HG03108 (cell line): ENCODE data around the gene KAT6B.

ENCODE experiments used
- ATAC-seq: cut with Tn5 transposase; IDR thresholded peaks from one replicate; pipeline ENCODE4 v1.9.1; 2021; ENCODE audit warnings: moderate library complexity; ENCODE audit not compliant: unreplicated experiment

KAT6B gene

GRCh38 chr10:74977072-74977471 is 150.7 kb downstream of the KAT6B start:
- ATAC-seq: no peak

GRCh38 chr10:74977913-74978847 is 151.8 kb downstream of the KAT6B start:
- ATAC-seq: peak; percentile 89

GRCh38 chr10:74981831-74982633 is 155.6 kb downstream of the KAT6B start:
- no peak for ATAC-seq

- ATAC-seq: no peak
Observed at GRCh38 chr10:74982634-74982982, 156.2 kb downstream of the KAT6B start.

GRCh38 chr10:74983383-74983782 is 157.0 kb downstream of the KAT6B start:
- no peak for ATAC-seq

- ATAC-seq: no peak
Observed at GRCh38 chr10:74987339-74988053, 161.1 kb downstream of the KAT6B start.

- ATAC-seq: no peak
Observed at GRCh38 chr10:74988054-74988775, 161.8 kb downstream of the KAT6B start.

GRCh38 chr10:74988832-74989561 is 162.6 kb downstream of the KAT6B start:
- no peak for ATAC-seq

- no peak for ATAC-seq
Observed at GRCh38 chr10:74991435-74991834, 165.0 kb downstream of the KAT6B start.

- no peak for ATAC-seq
Observed at GRCh38 chr10:74992068-74992467, 165.7 kb downstream of the KAT6B start.

- no peak for ATAC-seq
Observed at GRCh38 chr10:74993649-74994048, 167.2 kb downstream of the KAT6B start.

GRCh38 chr10:74994854-74995253 is 168.5 kb downstream of the KAT6B start:
- ATAC-seq: peak; percentile 64

- ATAC-seq: no peak
Observed at GRCh38 chr10:74995806-74996205, 169.4 kb downstream of the KAT6B start.

- ATAC-seq: no peak
Observed at GRCh38 chr10:74997163-74997562, 170.8 kb downstream of the KAT6B start.

GRCh38 chr10:75000748-75001321 is 174.4 kb downstream of the KAT6B start:
- ATAC-seq: peak; percentile 85

GRCh38 chr10:75001715-75002350 is 175.4 kb downstream of the KAT6B start:
- ATAC-seq: no peak

GRCh38 chr10:75002351-75002725 is 175.9 kb downstream of the KAT6B start:
- ATAC-seq: no peak

- ATAC-seq: no peak
Observed at GRCh38 chr10:75002967-75003594, 176.7 kb downstream of the KAT6B start.

- ATAC-seq: no peak
Observed at GRCh38 chr10:75003891-75004290, 177.5 kb downstream of the KAT6B start.
